Stimulated activated CD8-positive, alpha-beta memory T cell treated with anti-CD3 and anti-CD28 coated beads, Interleukin-7, amount 100 ng/mL, for 4 hours (primary cell): ENCODE results near the gene PALLD.

ENCODE experiments used
- DNase-seq, 2 donors: peaks; one replicate each; pipeline ENCODE4 v3.0.0-alpha.2; 2020; ENCODE audit warnings: low read depth in 2 of 2

The PALLD gene

GRCh38 chr4:168524897-168525296, 28.0 kb downstream of the PALLD start:
- DNase-seq = no peak

GRCh38 chr4:168527560-168527959, 30.7 kb downstream of the PALLD start:
- DNase-seq = no peak

GRCh38 chr4:168528131-168528949, 31.5 kb downstream of the PALLD start:
- DNase-seq = no peak

GRCh38 chr4:168529257-168529656, 32.4 kb downstream of the PALLD start:
- no peak for DNase-seq

- DNase-seq = no peak
These were observed 34.5 kb downstream of the PALLD start for GRCh38 chr4:168531305-168531704.

GRCh38 chr4:168534535-168534934, 37.7 kb downstream of the PALLD start:
- no peak for DNase-seq

- no peak for DNase-seq
These were observed 38.8 kb downstream of the PALLD start for GRCh38 chr4:168535689-168536088.

- DNase-seq = no peak
These were observed 39.6 kb downstream of the PALLD start for GRCh38 chr4:168536448-168536847.

- no peak for DNase-seq
These were observed 40.2 kb downstream of the PALLD start for GRCh38 chr4:168537086-168537485.

GRCh38 chr4:168537571-168537970, 40.7 kb downstream of the PALLD start:
- DNase-seq = no peak

- DNase-seq = no peak
These were observed 41.8 kb downstream of the PALLD start for GRCh38 chr4:168538632-168539031.

- no peak for DNase-seq
These were observed 43.2 kb downstream of the PALLD start for GRCh38 chr4:168540086-168540485.

- DNase-seq = no peak
These were observed 43.8 kb downstream of the PALLD start for GRCh38 chr4:168540503-168541265.

GRCh38 chr4:168541266-168541953, 44.6 kb downstream of the PALLD start:
- DNase-seq = no peak

- no peak for DNase-seq
These were observed 52.3 kb downstream of the PALLD start for GRCh38 chr4:168549143-168549542.

- no peak for DNase-seq
These were observed 53.4 kb downstream of the PALLD start for GRCh38 chr4:168550064-168550766.

GRCh38 chr4:168551211-168551610, 54.4 kb downstream of the PALLD start:
- no peak for DNase-seq

- DNase-seq = no peak
These were observed 55.3 kb downstream of the PALLD start for GRCh38 chr4:168551945-168552695.

GRCh38 chr4:168553714-168554370, 57.0 kb downstream of the PALLD start:
- no peak for DNase-seq

- no peak for DNase-seq
These were observed 58.6 kb downstream of the PALLD start for GRCh38 chr4:168555437-168555836.

GRCh38 chr4:168557658-168558057, 60.8 kb downstream of the PALLD start:
- no peak for DNase-seq
